H1 (cell line): ENCODE data around the gene NHLH1. TPM values are rescaled to one million over a fixed set of nuclear protein-coding genes. Genes with fewer than 3 reads are reported as not detected.

Source experiments
- ATF2 ChIP-seq: IDR thresholded peaks from 2 replicates; pipeline ENCODE4 v1.6.1; 2012; ENCODE audit warnings: low read length, inconsistent platforms
- ATF3 ChIP-seq: IDR thresholded peaks from 2 replicates; pipeline ENCODE4 v1.6.1; 2011; ENCODE audit warnings: low read depth, mild to moderate bottlenecking, low read length; ENCODE audit not compliant: insufficient read depth
- CTCF ChIP-seq, 3 experiments: IDR thresholded peaks; 1 replicate in 2 of 3; 2 replicates in 1 of 3; pipeline versions ENCODE4 v1.5.1 to v1.6.1; 2011; ENCODE audit warnings: low read length in 3 of 3, mild to moderate bottlenecking in 3 of 3, inconsistent platforms in 2 of 3, low read depth in 1 of 3, moderate library complexity in 1 of 3; ENCODE audit not compliant: insufficient read depth in 1 of 3; ENCODE audit errors: control extremely low read depth in 1 of 3
- GTF2F1 ChIP-seq: IDR thresholded peaks from 2 replicates; pipeline ENCODE4 v1.6.1; 2012; ENCODE audit warnings: low read depth, low read length, improper control_type of control experiment, borderline replicate concordance
- POLR2AphosphoS5 ChIP-seq: IDR thresholded peaks from 2 replicates; pipeline ENCODE4 v1.6.1; 2011; ENCODE audit warnings: low read depth, low read length
- POU5F1 ChIP-seq: IDR thresholded peaks from 2 replicates; pipeline ENCODE4 v1.6.1; 2011; ENCODE audit warnings: low read depth, mild to moderate bottlenecking, low read length, moderate library complexity
- RBBP5 ChIP-seq: IDR thresholded peaks from 2 replicates; pipeline ENCODE4 v1.7.1; 2012; ENCODE audit warnings: low read depth, mild to moderate bottlenecking, inconsistent platforms, low read length, moderate library complexity, borderline replicate concordance
- SAP30 ChIP-seq: fragments of 300-600 bp; sonication (generic); IDR thresholded peaks from 2 replicates; pipeline ENCODE4 v1.7.1; 2012; ENCODE audit warnings: low read length, moderate library complexity, mild to moderate bottlenecking, inconsistent platforms; ENCODE audit not compliant: insufficient read depth, insufficient replicate concordance
- SRF ChIP-seq: IDR thresholded peaks from 2 replicates; pipeline ENCODE4 v1.6.1; 2011; ENCODE audit warnings: mild to moderate bottlenecking, low read depth, low read length, moderate library complexity
- TAF7 ChIP-seq: optimal IDR thresholded peaks from 2 replicates; pipeline ENCODE3; 2011; ENCODE audit warnings: low read depth, mild to moderate bottlenecking, inconsistent platforms, low read length, moderate library complexity, borderline replicate concordance
- polyA plus RNA-seq, 7 experiments: library from polyadenylated mRNA; depleted of rRNA in 3 of 7; stranded (reverse) in 5 of 7; unstranded in 2 of 7; fragments of >200 nt in 5 of 7; fragments of 200-250 nt in 2 of 7; gene quantifications; 1 replicate in 5 of 7; 2 replicates in 1 of 7; 4 replicates in 1 of 7; pipeline versions ENCODE4 v1.2.1 to v1.2.3, GENCODE V29; 2011 to 2013; ENCODE audit warnings: missing spikeins in 2 of 7, mixed read lengths in 2 of 7
- total RNA-seq: library from RNA; stranded (reverse); fragmentation: NEBNext Ultra II Directional; extraction: Animal tissue kit (Norgen Biotek cat#: 25700); gene quantifications from 2 replicates; pipeline ENCODE4 v1.2.1, GENCODE V29; 2021

NHLH1 gene
- total and polyA plus RNA-seq, 2 of the 8 experiments (the other 6 are each of a cell fraction or from before 2014, with no cell fraction given): 0.39 to 0.91 TPM

- TF ChIP-seq CTCF (IDR thresholded peaks at IDR 0.05; ENCODE audit: control extremely low read depth in 1 of 3, insufficient read depth in 1 of 3, low read depth in 1 of 3, low read length in 3 of 3): no peak
- no peak for TF ChIP-seq RBBP5
- no peak for TF ChIP-seq GTF2F1
- no peak for TF ChIP-seq ATF2
- no peak for TF ChIP-seq TAF7
- no peak for TF ChIP-seq SRF
- no peak for TF ChIP-seq POU5F1
- TF ChIP-seq ATF3: no peak
- TF ChIP-seq POLR2AphosphoS5: no peak
- no peak for TF ChIP-seq SAP30
These were observed at the start of gene NHLH1 (continued) for GRCh38 chr1:160366731-160367515.
